CD4-positive, alpha-beta T cell treated with Interleukin-15 for 1 hour (primary cell): ENCODE data around the gene DPM2.
A peak's percentile ranks its signal among the peaks of the same experiment; 100 is the strongest.

Source experiments
- DNase-seq: peaks from one replicate; pipeline ENCODE4 v3.0.0-alpha.2; 2020

The DPM2 gene

DNA sequence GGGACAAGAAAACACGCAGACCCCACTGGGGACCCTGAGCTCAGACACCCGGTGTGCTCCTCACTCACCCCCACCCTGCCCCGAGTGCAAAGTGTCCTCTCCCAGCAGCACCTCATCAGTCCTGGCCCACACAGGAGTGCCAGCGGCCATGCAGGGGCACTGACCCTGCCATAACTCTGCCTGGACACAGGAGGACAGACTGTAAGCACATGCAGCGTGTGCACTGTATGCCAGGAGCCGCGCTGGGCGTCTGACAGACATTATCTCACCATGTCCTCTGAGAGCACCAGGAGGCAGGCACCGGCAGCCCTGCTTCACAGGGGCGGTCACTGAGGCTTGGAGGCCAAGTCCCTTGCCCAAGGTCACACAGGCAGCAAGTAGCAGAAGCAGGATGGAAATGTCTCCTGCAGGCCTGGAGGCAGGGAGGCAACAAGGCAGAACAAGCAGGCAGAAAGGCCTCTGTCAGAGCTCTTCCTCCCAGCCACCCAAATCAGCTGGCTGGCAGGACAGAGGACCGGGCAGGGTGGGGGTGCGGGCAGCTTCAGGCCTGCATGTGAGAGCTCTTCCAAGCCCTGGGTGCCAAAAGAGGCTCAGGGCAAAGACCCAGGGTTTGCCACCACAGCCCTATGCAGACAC lies 34.7 kb upstream of the DPM2 start:
- DNase-seq, result no peak

DNA sequence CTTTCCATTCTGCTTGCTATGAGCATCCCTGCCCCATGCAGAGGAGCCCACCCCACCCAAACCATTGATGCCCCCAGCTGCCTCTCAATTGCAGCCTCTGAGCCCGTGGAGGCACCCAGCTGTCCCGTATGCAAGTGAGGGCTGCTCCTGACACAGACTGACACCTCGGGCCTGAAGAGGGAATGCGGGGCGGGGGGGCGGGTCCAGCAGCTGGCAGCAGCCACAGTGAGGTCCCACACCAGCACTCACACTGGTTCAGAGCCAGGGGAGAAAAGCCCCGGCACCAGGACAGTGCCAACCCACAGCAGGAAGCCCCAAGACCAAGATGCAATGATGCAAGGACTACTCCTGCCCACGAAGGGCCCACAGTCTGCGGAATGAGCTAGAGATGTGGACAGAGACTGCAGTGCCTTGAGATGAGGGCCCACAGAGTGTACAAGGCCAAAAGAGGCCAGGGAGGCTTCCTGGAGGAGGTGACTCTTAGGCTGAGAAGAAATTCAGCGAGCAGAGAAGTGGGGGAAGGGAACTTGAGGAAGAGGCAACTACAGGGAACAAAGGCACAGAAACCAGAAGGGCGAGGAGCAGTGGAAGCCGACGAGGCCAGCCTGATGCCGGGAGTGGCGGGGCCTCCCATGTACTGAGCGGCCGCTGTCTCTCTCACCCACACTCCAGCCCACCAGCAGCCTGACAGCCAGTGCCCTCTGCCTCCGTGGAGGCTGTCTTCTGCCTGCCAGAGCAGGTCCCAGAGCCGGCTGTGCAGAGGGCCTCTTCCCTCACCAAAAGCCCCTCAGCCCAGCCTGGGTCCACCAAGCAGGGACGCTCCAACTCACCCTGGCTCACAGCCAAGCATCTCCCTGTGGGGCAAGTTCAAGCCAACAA lies 33.9 kb upstream of the DPM2 start:
- DNase-seq, result no peak

DNA sequence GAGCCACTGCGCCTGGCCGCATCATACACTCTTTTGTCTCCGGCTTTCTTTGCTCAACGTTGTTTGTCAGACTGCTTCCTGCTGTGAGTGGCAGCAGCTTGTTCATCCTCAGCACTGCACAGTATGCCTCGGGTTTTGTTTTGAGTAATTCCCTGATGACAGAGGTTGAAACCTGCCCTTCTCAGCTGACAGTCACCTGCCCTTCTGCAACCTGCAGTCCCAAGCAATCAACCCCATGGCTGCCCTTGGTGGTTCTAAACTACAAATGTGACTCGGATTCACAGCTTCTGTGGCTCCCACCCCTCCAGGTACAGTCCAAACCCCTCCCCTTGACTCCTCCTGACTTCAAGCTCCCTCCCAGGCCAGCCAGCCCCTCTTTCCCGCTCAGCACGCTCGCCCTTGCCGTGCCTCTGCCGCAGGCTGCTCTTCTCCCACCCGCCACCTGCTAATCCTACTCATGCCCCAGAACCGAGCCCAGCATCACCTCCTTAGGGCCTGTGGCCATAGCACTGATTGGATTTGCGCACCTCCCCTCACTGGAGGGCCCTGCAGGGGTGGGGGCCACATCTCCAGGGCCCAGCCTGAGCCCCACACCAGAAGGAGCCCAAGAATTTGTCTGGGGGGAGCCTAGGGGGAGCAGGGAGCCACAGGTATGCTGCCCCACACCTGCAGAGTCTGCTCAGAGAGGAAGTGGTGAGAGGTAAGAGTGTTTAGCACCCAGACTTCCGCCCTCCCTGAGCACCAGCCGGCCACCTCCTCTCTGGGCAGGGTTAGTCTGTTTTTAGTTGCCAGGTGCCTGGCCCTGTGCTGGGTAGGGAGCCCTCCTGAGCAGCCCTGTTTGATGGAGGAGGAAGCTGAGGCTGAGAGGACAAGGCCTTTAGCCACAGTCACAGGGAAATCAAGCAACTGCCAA lies 33.0 kb upstream of the DPM2 start:
- DNase-seq, result peak; percentile 75

DNA sequence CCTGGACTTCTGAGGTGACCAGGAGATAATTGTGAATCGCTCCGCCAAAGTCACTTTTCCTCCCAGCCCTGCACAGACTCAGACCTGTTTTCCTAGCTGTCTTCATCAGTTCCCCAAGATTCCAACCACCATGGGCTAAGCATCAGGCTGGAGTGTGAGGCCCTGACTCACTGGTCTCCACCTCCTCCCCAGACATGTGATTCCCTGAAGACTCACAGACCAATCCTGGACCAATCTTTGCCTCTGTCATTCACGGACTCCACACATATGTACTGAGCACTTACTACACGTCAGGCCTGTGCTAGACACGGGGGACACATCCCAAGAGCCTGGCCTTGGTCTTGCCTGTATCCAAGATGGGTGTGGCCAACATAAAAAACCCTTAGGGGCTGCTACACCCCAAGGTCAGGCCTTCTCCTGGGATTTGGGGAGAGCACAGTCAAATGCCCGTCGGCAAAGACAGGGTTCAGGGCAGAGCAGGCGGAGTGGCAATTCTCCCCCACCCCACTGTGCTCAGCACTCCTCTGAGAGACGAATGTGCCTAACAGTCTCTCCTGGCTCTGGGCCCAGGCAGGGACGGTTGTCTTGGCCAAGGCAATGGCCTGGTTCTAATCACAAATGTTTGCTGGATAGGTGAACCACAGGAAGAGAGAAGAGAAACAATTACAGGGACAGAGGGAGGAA lies 31.2 kb upstream of the DPM2 start:
- no peak for DNase-seq

DNA sequence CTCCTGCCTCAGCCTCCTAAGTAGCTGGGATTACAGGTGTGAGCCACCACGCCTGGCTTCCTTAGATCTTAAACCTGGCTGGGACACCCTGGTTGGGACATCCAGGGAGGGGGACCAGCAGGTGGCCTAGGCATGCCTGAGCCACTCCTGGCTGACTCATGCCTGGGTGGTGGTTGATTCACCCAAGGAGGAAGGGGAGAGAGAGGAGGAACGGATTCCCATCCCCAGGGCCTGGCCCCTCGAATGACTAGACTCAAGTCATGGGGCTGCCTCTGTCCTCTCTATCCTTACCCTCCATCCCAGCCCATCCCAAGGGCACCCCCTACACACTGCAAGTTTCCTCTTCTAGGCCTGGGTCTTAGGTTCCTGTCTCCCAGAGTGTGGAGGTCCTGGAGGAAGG lies 30.4 kb upstream of the DPM2 start:
- no peak for DNase-seq

DNA sequence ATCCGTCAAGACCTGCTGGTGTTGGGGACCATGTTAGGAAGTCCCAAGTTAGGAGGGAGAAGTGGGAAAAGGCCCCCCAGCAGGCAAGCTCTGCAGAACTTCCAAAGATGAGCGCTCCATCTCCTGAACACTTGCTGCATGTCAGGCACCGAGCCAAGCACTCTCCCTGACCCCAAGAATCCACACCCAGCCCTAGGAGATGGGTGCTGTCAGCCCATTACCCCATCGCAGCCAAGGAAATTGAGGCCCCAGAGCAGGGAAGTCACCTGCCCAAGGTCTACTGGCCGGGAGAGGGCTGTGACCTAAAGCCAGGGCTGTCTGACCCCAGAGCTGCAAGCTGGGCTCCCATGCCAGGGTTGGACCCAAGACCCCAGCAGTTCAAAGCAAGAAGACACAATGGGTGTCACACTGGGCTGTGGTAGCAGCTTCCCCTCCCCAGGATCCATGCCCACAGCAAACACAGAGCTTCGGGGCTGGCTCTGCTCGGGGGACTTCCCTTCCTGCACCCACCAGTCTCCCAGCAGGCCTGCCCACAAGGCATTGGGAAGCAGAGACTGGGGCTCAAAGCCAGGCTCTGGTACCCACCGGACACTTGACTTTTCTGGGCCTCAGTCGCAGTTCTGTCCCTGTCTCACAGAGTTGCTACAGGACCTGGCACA lies 29.6 kb upstream of the DPM2 start:
- no peak for DNase-seq

DNA sequence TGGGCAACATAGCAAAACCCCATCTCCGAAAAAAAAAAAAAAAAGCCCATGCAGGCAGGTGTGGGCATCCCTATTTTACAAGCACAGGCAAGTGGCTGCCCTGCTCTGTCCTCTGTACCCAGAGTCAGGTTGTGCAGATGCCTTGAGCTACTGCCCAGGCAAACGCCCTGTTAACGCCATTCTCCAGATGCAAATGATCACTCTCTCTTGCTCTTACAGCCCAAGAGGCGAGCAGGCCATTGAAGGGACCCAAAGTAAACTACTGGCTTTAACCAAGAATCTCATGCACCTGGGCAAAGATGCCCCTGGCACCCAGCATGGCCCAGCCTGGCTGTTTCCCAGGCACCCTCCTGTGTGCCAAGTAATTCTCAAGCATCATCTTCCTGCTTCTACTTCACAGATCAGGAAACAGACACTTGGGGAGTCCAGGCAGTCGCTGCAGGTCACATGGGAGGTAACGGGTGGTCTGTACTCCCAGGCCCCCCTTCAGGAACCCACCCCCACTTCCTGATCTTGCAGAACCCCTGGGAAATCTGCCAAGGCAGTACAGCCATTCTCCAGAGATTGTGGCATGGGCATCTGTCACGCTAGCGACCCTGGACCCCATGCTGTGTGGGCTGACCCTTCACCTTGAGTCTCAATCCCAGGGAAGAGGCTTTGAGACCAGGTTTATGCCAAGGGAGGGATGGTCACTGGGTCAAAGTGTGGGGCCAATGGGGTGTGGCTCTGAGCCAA lies 28.9 kb upstream of the DPM2 start:
- no peak for DNase-seq

DNA sequence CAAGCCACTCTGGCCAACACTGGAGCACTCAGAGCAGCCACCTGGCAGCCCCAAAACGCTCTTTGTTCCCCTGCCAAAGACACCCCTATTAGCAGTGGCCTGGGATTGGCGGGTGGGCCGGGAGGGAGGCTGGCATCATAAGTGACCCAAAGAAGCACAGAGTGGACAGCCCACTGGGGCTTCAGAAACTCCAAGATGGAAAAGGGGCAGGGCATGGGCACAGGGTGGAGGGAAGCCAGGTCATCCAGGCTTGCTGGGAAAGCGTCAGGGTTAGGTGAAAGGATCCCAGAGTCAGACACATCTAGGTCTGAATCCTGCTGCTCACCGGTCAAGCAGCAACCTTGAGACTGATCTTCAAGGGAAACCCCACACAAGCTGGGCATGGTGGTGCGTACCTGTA lies 28.3 kb upstream of the DPM2 start:
- no peak for DNase-seq

DNA sequence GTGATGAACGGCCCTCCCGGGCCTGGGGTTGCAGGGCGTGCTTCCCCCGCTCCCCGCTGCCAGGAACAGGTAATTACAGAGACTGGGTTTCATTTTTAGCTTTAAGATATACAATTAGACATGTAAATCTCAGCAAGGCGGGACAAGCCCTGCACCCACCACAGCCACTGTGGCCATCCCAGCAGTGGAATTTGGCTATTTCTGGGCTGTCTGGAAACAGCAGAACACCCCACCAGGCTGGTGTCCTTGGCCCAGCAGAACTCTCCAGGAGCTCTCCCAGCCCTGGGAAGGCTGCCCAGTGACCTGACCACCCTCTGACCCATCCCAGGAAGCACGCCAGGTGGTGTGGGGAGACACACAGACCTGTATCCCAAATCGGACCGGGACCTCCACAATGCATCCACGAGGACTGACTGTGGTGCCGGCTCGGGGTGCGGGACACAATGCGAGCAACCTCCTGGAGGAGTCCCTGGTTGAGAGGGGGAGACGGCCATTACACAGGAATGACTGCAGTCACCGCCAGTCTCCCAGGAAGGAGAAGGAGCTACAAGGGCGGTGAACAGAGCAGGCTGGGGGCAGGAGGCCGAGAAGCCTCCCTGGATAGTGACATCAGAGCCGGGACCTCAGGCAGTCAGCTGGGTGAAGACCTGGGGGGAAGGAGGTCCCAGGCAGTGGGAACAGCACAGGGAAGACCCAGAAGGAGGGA lies 25.9 kb upstream of the DPM2 start:
- DNase-seq, result no peak

DNA sequence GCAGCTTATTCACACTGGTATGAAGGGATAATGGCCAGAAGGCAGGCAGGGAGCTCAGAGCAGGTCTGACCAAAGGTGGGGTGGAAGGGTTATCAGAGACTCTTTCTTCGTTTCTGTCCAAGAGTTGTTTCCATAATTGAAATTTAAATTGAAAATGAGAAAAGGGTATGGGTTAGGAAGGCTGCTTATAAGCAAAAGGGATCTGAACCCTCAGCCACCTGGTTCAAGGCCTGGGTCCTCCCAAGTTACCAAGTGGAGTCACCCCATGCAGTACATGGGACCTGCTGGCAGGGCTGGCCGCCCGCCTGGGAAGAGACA lies 25.3 kb upstream of the DPM2 start:
- no peak for DNase-seq

DNA sequence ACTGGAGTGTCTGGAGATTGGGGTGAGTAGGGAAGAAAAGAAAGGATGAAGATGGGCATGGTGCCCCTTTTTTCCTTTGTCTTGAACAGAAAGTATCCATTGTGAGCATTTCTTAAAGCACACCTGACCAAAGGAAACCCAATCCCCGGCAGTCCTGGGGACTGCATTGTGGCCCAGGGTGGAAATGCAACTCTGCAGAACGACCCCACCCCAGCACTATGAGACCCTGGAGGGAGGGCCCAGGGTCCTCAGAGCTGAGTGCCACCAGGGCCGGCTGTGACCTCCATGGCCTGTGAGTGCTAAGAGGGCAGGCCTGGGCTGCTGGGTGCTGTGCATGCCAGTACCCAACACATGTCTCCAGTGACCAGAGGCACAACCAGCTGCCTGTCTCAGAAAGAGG lies 24.6 kb upstream of the DPM2 start:
- DNase-seq, result no peak

DNA sequence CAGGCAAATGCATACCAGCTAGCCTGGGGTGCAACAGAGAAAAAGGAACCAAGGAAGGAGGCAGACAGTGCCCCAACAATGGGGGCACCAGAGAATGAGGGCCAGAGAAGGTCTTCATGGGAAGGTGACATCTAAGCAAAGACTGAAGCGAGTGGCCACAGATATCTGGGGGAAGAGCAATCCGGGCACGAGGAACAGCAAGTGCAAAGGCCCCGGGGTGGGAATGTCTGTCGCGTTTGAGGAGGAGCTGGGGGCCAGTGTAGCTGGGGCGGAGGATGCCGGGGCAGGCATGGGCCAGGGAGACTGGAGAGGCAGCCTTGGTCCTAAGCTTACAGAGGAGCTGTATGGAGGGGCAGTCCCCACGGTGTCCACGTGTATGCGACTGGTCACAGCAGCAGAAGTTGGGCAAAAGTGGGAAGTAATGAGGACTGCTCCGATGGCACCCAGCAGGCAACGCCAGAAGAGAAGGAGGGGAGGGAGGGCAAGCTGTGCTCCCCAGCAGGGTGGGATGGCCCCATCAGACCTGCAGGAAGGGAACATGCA lies 24.0 kb upstream of the DPM2 start:
- DNase-seq, result no peak

DNA sequence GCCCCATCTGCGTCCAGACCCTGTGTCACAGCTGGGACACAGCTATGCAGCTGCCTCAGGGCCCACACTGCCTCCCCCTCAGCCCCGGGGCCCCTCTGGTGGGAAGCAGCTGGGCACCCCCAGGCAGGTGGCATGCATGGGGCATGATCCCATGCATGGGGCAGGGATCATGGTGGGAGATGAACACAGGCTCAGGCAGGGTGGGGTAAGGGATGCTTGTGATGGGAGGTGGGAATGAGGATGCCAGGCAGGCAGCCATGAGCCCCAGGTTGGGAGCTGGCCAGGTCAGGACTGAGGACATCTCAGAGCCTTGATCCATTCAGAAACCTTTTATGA lies 23.5 kb upstream of the DPM2 start:
- no peak for DNase-seq

DNA sequence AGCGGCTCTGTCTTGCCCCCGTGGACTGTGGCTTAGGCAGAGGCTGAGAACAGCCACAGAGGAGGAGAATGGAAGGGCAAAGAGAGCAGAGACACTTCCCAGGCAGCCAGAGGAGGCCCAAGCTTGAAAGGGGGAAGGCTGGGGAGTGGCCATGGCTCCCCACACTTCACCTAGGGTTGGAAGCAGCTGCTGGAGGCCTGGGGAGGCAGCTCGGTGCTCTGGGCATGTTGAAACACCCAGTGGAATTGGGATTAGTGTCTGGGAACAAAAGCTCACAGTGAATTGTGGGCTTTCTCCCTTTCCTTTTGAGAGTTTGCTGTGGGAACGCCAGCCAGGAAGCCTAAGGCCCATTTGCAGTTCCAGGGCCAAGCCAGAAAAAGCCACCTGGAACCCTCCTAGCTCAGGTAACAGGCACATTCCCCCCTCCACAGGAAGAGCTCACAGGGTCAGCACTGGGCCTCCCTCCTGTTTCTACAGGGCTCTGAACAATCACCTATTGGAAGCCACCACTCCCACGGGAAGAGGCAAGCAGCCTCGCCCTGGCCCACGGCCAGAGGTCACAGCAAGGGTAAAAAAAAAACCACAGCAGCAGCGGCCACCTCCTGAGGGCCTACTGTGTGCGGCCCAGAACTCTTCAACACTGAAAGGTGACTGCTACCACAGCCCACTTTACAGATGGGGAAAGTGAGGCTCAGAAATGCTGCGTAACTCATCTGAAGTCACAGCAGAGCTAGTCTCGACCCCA lies 22.9 kb upstream of the DPM2 start:
- no peak for DNase-seq

DNA sequence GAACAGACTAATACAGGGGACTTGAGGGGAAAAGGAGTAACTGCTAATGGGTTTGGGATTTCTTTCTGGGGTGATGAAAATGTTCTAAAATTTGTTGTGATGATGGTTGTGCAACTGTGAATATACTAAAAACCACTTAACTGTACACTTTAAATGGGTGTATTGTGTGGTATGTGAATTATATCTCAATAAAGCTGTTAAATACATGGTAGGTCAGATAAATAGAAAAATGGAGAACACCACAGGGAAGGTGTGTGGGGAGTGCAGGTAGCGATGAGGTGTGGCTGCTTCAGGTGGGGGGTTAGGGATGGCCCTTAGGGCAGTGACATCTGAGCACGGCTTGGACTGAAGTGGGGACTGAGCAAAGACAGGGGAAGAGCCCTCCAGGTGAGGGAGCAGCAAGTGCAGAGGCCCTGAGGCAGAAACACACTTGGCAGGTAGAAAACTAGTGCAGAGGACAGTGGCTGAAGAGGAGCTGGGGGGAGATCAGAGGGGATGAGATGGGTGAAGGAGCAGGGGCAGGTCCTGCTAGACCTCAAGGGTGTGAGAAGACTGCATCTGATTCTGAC lies 22.3 kb upstream of the DPM2 start:
- no peak for DNase-seq

DNA sequence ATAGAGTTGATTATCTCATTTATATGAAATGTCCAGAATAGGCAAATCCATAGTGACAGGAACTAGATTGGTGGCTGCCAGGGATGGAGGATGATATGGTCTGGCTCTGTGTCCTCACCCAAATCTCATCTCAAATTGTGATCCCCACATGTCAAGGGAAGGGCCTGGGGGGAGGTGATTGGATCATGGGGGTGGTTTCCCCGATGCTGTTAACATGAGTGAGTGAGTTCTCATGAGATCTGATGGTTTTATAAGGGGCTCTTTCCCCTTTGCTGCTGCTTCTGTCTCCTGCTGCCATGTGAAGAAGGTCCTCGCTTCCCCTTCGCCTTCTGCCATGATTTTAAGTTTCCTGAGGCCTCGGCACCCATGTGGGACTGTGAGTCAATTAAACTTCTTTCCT lies 21.7 kb upstream of the DPM2 start:
- DNase-seq, result no peak

DNA sequence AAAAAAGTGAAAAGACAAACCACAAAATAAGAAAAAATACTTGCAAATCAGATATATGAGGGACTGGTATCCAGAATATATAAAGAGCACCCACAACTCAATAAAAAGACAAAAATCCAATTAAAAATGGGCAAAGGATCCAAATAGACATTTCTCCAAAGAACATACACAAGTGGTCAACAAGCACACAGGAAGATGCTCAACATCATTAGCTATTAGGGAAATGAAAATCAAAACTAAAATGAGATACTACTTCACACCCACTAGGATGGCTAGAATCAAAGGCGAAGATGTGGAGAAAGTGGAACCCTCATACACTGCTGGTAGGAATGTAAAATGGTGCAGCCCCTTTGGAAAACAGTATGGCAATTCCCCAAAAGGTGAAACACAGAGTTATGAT lies 21.1 kb upstream of the DPM2 start:
- DNase-seq, result no peak

DNA sequence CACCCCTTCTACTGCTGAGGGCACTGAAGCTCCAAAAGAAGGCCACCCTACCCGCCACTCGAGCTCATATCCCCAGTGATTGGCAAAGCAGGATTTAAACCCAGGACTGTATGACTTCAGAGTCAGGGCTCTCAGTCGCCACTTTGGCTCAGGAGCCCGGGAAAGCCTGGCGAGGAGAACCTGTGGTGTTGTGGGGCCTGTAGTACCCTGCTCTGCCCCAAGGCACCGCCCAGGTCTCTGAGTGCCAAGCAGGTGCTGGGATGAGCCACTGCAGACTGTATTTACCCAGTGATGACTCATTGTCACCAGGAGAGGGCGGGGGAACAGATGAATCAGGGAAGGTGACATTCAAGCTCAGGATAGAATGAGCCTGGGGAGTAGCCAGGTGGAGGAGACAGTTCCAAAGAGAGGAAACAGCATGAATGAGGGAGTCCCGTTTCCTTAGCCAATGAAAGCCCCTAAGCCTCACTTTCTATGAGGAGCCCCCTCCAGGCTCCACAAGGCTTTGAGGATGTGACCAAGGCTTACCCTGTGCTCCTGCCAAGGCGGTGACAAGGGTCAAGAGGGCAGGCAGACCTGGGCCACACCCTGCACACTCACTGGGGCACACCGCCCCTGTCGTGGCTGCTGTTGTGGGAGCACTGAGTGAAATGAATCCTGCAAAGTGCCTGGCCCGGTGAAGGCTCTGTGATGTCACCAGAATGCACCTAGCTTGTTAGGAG lies 17.8 kb upstream of the DPM2 start:
- peak; percentile 74 for DNase-seq

DNA sequence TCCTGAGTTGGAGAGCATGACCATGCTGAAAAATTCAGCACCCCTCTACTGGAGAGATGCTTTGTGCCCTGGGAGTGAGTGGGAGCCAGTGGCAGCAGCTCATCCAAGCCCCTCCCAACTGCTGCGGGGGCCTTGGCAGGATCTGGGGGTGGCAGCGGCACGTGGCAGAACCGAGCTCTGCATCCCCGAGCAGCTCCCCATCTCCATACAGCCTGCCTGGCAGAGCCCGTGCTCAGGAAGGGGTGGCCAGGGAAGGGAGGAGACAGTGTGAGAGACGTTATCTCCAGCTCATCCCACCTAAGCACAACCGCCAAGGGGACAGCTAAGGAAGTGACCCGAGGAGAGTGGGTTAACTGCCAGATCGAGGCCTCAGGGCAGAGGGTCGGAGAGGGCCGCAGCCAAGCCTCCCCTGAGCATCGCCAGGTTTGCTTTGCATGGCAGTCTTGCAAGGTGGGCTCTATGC lies 17.2 kb upstream of the DPM2 start:
- DNase-seq, result no peak
